GM19239 (cell line): ENCODE data around the gene RIPK4.

ENCODE experiments used
- DNase-seq: peaks from one replicate; pipeline ENCODE4 v3.0.0; 2011; ENCODE audit warnings: low spot score; ENCODE audit not compliant: insufficient read length
- FAIRE-seq: peaks from 2 replicates; lab custom pipeline; 2011; peaks lifted over from hg19 to GRCh38; lab: Jason Lieb, UNC

Gene RIPK4

DNA sequence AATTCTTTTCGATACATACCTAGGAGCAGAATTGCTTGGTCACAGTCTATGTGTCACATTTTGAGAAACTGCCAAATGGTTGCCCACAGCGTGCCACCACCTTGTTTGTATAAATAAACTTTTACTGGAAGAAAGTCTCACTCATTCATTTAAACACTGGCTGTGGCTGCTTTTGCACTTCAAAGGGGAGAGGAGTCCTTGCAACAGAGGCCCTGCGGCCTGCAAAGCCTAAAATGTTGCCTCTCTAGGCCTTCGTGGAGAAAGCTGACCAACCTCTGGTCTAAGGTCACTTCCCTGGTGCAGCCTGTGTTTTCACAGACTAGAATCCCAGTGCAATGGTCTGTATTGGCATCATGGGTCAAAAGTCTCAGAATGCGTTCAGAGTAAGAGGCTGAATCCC, 8.3 kb downstream of the RIPK4 start:
- FAIRE-seq, result no peak
- DNase-seq, result no peak

DNA sequence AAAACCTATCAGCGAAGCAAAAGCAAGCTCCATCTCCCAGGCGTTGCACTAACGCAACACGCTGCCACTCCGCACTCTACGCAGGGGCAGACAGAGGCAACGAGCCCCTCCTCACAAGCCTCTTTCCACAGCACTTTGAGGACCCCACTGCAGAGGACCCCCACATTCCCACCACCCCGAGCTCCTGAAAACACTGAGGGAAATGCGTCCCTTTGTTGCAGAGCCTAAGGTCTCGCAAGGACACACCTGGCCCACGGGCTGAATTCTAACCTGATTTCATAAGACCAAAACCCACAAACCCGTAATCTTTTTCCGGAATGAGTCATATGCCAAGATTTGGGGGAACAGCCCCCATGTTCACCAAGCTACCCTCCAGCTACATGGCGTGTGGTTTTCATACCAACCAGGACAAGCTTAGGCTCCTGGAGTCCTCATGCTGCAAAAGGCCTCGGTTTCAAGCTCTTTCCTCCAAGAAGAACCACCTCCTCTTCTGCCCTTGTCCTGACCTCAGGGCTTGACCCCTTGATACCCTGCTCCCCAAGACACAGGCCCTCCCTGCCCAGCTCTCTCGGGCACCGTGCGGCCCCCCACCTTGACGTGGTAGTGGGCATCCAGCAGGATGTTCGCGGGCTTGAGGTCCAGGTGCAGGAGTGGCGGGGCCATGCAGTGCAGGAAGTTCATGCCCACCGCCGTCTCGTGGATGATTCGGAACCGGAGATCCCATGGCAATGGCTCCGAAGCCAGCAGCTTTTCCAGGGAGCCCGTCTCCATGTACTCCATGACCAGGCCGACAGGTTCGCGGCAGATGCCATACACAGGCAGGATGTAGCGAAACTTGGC, 10.7 kb downstream of the RIPK4 start:
- FAIRE-seq, result no peak
- no peak for DNase-seq

DNA sequence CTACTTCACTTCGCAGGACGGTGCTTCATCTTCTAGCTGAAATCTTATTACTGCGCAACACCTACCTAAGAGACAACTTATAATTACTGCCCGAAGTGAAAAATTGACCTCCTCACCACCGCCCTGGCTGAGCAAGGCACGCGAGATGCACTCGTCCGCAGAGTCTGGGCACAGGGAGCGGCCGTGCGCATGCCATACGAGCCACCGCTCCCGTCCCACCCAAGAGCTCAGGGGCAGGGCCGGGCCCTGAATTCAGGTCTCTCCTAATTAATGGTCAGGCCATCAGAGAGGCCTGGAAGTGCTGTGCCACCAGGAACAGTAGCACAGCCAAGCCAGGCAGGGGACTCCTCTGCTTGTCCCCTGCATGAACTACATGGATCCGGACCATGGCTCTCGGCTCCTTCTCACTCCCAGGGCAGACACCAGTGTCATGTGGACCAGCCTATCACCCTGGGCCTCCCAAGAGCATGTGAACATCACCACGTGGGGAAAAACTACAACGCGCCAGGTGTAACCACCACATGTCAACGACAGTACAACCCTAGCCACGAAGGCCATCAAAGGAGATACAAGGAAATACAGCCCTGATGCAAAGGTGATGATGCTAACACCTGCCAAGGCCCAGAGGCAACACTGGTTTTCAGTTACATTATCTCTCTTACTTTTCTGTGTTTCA, 11.5 kb downstream of the RIPK4 start:
- no peak for FAIRE-seq
- DNase-seq, result no peak

DNA sequence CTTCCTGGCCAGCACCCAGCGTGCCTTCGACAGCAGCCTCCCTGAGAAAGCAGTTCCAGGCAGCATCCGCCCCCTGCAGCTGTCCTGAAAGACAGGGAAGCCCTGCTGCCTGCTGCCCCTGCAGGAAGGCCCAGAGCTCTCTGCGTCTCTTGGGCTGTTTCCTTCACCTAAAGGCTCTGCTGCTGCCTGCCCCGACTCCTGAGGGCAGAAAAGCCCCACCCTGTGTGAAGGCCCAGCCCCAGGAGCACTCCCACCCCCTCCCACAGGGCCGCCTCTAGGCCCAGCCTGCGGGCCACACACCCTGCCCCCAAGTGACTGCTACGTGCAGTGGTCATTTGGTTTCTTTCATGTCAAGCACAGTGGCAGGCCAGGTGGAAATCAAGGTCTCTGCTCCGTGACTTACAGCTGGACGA, 12.4 kb downstream of the RIPK4 start:
- FAIRE-seq (no peak), DNase-seq (no peak)

DNA sequence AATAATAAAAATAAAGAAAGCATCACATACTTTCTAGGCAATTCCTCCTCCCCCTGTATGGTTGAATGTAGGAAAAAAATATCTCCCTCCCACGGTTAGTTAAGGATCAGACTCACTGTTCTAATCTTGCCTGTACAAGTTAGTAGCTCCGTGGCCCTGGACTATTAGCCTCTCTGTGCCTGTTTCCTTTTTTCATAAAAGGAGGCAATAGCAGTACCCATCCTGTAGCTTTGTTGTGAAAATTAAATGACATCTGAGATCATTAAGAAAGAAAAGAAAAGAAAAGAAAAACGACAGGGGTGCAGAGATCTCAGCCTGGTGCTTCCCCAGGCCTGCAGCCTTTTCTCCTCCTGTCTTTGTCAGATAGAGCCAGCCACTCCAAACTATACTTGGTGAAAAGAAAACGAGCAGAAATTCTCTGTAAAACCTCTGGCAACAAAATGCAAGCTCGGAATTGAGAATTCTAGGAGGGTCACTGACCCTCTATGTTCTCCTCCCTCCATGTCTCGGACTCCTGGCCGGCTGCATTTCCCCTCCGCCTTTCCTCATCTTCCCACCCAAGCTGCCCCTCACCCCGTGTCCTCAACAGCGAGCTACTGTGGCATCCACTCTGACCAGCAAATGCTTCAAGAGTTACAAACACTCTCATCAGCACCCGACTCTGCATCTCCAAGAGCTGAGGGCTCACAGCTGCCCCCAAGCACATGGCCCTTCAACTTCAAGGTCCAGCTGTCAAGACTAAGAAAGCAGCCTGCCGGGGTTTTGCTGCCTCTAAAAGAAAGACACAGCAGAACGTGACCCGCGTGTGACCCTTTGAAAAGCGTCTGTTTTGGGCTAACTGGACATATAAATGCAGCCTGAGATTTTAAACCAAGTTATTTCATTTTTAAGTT, 13.6 kb downstream of the RIPK4 start:
- no peak for FAIRE-seq

DNA sequence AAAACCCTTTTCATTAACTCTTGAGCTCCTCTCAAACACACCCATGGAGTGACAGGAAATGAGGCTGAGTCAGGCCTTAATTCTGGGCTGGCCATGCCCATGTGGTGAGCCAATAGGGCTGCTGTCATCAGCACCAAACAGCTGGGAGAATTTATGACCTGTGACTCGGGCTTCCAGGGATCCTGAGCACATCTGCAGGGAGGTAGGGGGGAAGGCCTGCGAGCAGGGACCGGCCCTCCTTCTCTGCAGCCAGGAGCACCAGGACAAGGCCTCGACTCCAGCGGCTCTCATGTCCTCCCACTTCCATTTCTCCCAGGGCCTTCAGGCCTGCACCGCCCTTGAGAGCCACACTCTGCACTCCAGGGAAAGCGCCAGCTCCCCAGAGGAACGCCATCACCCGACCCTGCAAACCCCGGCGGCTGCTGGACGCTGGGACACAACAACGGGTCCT, 14.6 kb downstream of the RIPK4 start:
- DNase-seq, result no peak
- no peak for FAIRE-seq

More for the DNA sequence above, 13.6 kb downstream of the RIPK4 start:
- DNase-seq, result no peak

DNA sequence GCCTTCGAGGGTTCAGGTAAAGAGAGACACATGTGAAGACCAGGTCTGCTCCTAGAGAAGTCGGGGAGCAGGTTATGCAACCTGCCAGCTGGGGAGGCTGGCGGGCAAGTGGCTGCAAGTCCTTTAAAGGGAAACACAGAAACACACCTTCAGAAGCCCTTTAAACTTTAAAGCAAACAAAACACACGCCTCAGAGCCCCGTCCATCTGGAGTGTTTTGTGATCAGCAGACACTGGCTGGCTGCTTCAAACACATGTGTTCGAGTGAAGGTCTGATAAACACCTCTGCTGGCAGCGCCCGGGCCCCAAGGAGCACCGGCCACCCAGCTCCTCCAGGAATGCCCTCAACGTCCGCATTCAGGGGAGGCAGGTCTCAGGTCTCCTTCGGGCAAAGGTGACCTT, 15.2 kb downstream of the RIPK4 start:
- no peak for DNase-seq
- no peak for FAIRE-seq

DNA sequence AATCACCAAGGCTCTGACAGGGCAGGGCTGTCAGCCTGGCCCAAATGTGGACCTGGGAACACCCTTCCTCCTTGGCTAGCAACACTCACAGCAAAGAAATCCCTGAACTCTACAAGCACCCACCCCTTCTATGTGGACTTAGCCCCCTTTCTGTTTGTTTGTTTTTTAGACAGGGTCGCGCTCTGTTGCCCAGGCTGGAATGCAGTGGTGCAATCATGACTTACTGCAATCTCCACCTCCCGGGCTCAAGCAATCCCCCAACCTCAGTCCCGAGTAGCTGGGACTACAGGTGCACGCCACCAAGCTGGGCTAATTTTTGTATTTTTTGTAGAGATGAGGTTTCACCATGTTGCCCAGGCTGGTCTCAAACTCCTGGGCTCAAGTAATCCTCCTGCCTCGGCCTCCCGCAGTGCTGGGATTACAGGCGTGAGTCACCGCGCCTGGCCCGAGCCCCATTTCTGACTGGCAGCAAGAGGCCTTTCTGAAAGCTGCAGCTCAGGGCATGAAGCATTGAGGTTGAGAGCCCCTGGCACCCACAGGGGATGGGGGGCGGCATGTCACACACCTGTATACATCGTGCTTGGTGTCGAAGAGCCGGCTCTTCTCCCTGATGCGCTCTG, 16.2 kb downstream of the RIPK4 start:
- no peak for FAIRE-seq
- no peak for DNase-seq

DNA sequence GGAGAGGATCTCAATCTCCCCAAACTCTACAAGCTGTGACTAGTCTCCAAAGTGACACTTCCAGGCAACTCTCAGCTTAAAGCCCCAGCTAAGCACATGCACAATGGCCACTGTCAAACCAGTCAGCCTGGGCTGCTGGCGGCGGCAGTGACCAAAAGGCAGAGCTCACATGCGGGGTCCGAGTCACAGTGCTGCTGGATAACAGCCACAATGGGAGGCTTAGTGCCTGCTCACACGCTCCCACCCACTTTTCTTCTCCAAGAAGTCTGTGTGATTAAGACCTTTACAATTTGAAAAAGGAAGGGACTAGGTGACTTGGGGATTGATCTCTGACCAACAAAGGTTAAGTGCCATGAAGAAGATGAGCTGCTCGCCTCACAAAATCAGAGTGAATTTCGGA, 16.8 kb downstream of the RIPK4 start:
- no peak for DNase-seq

DNA sequence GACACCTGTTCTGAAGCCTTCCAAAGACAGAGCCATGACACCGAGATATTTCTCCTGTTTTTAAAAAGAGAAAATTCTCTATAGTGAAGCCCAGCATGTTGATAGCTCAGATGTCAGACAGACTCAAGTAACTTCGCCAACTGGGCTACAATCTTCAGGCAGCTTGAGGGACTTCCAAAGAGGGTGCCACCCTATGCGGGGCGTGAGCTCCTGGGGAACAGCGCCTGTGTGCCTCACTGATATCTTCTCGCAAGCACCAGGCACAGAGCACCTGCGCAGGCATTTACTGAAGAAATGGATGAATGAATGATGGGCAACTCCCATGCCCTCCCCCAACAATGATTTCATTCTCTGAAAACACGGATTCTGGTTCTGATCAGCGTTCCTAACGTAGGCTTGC, 17.6 kb downstream of the RIPK4 start:
- no peak for FAIRE-seq
- no peak for DNase-seq

More for the DNA sequence above, 16.8 kb downstream of the RIPK4 start:
- FAIRE-seq, result no peak

DNA sequence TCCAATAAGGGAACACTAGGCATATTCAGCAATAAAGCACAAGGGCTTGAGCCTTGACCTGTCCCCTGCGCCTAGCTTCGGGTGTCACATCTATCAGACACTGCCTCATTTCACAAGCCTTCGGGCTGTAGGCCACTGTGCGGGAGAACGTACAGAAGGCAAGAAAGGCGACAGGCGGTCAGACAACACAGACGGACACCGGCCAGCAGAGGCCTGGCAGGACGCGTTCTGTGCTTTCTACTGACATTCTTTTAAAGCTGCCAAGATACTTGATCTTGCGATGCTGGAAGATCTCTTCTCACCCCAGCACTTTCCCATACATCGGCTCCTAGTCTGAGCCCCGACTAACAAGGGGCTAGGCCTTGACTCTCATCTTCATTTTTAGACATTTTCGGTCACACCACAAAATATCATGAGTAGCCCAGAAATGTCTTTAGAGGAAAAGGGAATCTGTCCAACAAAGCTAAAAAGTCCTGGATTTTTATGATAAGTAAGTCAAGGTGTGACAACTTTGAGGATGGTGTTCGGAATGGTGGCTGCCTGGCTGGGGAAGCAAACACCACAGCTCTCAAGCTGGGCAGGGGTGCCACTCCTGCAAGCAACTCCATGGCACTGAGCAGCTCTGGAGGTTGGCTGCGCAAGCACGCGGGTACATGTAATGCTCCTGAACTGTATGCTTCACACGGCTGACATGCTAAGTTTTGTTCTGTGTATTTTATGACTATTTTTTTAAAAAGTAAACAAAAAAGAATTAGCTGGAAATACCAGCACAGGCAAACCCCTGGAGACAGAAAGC, 18.7 kb downstream of the RIPK4 start:
- DNase-seq, result no peak
- FAIRE-seq, result no peak

DNA sequence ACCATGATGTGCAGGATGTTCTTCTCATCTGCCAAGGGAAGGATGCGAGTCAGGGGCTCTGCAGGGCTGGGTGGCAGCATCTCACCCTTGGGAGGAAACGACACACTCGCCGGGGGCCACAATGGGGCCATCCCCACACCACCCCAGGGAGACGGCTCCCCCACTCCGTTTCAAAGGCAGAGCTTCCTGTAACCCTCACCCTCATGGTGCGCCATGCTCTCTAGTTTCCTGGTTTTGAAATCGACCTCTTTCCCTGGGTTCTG, 20.2 kb downstream of the RIPK4 start:
- DNase-seq, result no peak
- FAIRE-seq, result no peak

DNA sequence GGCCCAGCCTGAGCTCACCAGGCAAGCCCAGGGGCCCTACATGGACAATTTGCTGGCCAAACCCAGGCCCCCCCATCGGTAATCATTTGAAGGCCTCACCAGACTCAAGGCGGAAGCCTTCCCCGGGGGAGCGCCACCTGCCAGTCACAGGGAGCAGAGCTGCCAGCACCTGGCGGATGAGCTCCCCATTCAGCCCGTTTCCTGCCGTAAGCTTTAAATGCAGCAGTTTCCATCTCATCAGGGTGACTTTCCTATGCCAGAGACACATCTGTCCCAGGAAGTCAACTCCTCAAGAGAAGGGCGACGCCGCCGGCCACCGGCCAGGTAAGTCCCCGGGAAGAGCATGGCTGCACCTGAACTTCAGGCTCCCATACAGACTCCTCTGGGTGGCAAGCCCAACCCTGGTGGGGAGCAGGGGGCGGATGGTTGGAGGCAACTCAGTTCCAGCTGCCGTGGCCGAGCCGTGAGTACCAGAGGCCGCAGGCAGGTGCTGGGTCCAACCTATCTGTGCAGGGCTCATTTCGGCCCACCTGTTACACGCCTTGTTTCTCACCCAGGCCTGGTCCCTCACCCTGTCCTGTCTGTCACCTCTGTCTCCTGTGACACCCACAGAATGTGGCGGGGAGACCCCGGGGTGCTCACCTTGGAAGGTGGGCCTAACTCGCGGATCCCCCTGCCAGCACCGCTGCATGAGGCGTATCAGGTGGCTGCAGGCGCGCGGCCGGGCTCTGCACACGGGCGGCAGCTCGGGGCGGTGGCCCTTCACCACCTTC, 20.7 kb downstream of the RIPK4 start:
- DNase-seq (no peak), FAIRE-seq (no peak)

DNA sequence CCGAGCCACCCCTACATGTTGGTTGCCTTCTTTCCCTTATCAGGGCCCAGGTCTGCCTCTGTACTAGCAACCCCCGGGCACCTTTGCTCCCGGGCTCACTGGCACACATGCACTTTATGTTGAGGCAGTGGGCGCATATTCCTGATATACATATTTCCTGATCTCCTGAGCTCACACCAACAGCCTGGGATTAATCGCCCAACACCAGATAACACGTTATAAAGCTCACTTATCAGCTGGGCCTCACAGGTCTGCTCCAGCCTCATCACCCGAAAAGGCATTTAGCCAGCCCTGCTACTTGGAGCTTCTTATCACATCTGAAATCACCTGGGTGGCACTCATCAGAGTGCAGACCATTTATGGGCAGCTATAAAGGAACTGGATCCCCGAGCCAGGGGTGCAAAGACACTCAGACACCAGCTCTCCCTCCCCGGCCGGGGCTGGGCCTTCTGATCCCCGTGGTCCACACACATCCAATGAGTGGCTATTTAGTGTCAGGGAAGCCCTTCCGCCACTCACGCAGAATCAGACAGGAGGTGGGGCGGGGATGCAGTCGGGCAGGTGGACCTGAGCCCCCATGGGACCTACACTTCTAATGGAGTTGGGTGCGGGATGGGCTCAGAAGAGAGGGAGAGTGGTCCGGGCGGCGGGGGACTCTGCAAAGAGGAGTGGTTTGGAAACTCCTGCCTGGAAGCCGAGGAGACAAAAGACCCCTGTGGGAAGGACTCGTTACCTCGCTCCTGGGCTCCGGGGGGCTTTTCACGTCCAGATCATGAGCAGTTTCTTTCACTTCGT, 21.6 kb downstream of the RIPK4 start:
- DNase-seq (no peak), FAIRE-seq (no peak)

DNA sequence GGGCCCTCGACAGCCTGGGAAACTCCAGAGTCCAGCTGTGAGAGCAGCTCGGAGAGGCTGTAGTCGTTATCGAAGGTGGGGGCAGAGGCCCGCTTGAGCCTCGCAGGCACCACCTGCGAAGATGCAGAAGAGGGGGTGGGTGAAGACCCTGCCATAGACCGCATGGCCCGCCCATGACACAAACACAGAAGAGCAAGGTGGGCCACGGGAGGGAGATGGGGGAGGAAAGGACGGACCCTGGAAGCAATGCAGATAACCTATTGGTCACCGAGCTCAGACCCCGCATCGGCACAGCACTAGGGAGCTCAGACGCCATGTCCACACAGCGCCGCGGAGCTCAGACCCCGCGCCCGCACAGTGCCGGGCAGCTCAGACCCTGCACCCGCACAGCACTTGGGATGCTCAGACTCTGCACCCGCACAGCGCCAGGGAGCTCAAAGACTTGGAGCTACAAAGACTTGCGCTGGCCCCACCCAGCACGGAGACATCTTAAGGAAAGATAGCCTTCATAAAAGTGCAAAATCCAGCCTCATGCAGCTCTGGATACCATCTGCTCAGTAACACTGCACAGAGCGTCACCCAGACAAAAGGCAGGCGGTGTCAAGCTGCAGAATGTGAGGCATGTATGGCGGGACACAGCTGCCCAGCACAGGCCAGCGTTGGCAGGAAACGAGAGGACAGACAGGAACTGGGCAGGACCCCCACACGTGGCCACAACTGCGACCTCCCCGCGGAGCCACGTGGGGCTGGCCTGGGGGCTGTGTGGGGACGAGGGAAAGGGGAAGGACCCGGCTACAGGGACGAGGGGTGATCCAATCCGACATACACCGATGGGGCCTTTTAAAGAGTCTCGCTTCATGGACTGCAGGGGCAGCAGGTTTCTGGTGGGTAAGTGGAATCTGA, 22.6 kb downstream of the RIPK4 start:
- DNase-seq, result no peak
- FAIRE-seq, result no peak

DNA sequence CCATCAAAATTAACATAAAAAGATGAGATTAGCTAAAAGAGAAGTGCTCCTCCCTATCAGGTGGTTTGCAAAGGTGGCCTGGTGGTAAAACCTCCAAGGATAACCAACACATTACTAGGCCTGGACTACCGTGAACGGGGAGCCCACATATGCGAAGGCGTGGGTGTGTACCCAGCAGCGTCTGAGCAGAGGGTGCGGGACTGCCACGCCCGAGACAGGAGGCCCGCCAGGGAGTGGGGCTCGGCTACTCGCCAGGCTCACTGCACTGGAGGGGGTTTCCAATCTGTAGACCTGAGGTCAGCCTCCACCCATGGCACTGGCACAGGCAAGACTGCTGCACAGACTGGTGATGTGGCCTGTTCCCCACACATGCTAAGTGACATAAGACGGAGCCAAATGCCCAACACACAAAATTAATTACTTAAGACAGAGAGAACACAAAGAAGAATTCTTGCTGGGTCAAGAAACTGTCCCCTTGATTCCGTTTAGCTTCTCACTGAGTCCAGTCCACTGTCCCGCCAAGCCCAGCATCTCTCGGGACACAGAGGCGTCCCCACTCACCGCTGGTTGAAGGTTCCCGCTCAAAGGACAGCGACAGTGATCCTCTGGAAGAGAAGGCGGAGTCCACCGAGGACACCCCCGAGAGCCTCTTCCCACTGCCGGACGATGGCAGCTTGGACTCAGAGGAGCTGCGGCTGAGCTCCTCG, 23.4 kb downstream of the RIPK4 start:
- FAIRE-seq (no peak), DNase-seq (no peak)
